ENCODE results near the gene CYCS.

- TF ChIP-seq CTCF (IDR thresholded peaks at IDR 0.05) (no peak), POLR2A (IDR thresholded peaks at IDR 0.05) (no peak)
Measured at GRCh38 chr7:25087855-25088254, 37.2 kb downstream of the CYCS start.
